Smooth muscle cell (in vitro differentiated cells): ENCODE results near the gene CCL15. TPM values are rescaled to one million over a fixed set of nuclear protein-coding genes. Genes with fewer than 3 reads are reported as not detected.

Source experiments
- DNase-seq: peaks from one replicate; lab custom pipeline; 2025; ENCODE audit not compliant: unreplicated experiment; lab: John Stamatoyannopoulos, UW
- H2AFZ ChIP-seq: fragments of 200-600 bp; sonication (generic); 2 replicates; pipeline ENCODE4 v1.6.0; 2016; ENCODE audit warnings: antibody characterized with exemption, low read depth, mild to moderate bottlenecking
- H3F3A ChIP-seq: fragments of 200-600 bp; sonication (generic); 2 replicates; pipeline ENCODE4 v1.6.0; 2017; ENCODE audit warnings: antibody characterized with exemption, low read depth
- H3K27ac ChIP-seq: fragments of 200-600 bp; sonication (generic); 2 replicates; pipeline ENCODE4 v1.5.1; 2016; ENCODE audit warnings: low read depth, mild to moderate bottlenecking
- H3K27me3 ChIP-seq: fragments of 200-600 bp; sonication (generic); 2 replicates; pipeline ENCODE4 v1.6.1; 2016; ENCODE audit warnings: low read depth, mild to moderate bottlenecking
- H3K36me3 ChIP-seq: fragments of 200-600 bp; sonication (generic); 2 replicates; pipeline ENCODE4 v1.5.1; 2016; ENCODE audit warnings: low read depth
- H3K4me1 ChIP-seq: fragments of 200-600 bp; sonication (generic); 2 replicates; pipeline ENCODE4 v1.5.1; 2016; ENCODE audit warnings: low read depth
- H3K4me2 ChIP-seq: fragments of 200-600 bp; sonication (generic); 2 replicates; pipeline ENCODE4 v1.6.0; 2016; ENCODE audit warnings: mild to moderate bottlenecking
- H3K4me3 ChIP-seq: fragments of 200-600 bp; sonication (generic); 2 replicates; pipeline ENCODE4 v1.5.1; 2016; ENCODE audit warnings: mild to moderate bottlenecking
- H3K79me2 ChIP-seq: fragments of 200-600 bp; sonication (generic); 2 replicates; pipeline ENCODE4 v1.6.0; 2016; ENCODE audit warnings: low read depth, mild to moderate bottlenecking
- H3K9ac ChIP-seq: fragments of 200-600 bp; sonication (generic); 2 replicates; pipeline ENCODE4 v1.6.0; 2016; ENCODE audit warnings: low read depth
- H3K9me3 ChIP-seq: fragments of 200-600 bp; sonication (generic); replicated peaks from 2 replicates; pipeline ENCODE4 v1.5.1; 2016; ENCODE audit warnings: low read depth
- H4K20me1 ChIP-seq: fragments of 200-600 bp; sonication (generic); 2 replicates; pipeline ENCODE4 v1.6.0; 2016; ENCODE audit warnings: low read depth
- CTCF ChIP-seq: fragments of 200-600 bp; sonication (generic); IDR thresholded peaks from 2 replicates; pipeline ENCODE4 v1.5.1; 2017; ENCODE audit warnings: borderline replicate concordance, mild to moderate bottlenecking, antibody characterized with exemption; ENCODE audit not compliant: insufficient read depth, poor library complexity, severe bottlenecking
- WGBS: methylation state at CpG from one replicate; pipeline ENCODE4 v1.1.7; 2016; ENCODE audit warnings: low lambda C conversion rate; 5-methylcytosine and 5-hydroxymethylcytosine counted together
- polyA plus RNA-seq: library from polyadenylated mRNA; unstranded; fragments of >200 nt; fragmentation: Nextera tagmentation; extraction: Ambion mirVana; gene quantifications from 2 replicates; pipeline ENCODE4 v1.2.1, GENCODE V29; 2016
- total RNA-seq: library from RNA; depleted of rRNA; stranded (reverse); fragments of >200 nt; gene quantifications from 2 replicates; pipeline ENCODE4 v1.2.3, GENCODE V29; 2014

The CCL15 gene
- total and polyA plus RNA-seq, 2 experiments from 2014 or later = not detected

- Histone ChIP-seq H3K36me3 (no peaks in the 10 kb centered on the region), H3K9me3 (no peaks in the 10 kb centered on the region), H3K27me3 (peaks cover 11% of the 10 kb centered on the region), H3K4me3 (no peak within 1 kb of the TSS), H4K20me1 (no peaks in the 10 kb centered on the region), H3K4me1 (no peaks in the 10 kb centered on the region), H3F3A (no peaks in the 10 kb centered on the region), H3K4me2 (no peak within 1 kb of the TSS), H2AFZ (no peak within 1 kb of the TSS), H3K79me2 (no peaks in the 10 kb centered on the region), H3K27ac (no peak within 1 kb of the TSS), H3K9ac (no peak within 1 kb of the TSS)
- whole genome bisulfite sequencing = 93% methylated on average over 12 of the region's 12 CpGs
- DNase-seq = no peak
- TF ChIP-seq CTCF = no peak
Observed at GRCh38 chr17:35981246-35981645, 20.1 kb downstream of the CCL15 start, which contains the start of gene CCL16. Gene CCL16, minus strand, starts transcription at chr17:35981497. Its CDS starts 77 bp downstream, at chr17:35981420.

- Histone ChIP-seq H4K20me1 (no peaks in the 10 kb centered on the region), H3K79me2 (no peaks in the 10 kb centered on the region), H3K27ac (no peak overlapping the region), H3K4me3 (no peak overlapping the region), H3K4me1 (no peaks in the 10 kb centered on the region), H3K36me3 (no peaks in the 10 kb centered on the region), H3K9me3 (no peaks in the 10 kb centered on the region), H3F3A (no peaks in the 10 kb centered on the region), H3K27me3 (peaks cover 12% of the 10 kb centered on the region), H3K9ac (no peak overlapping the region), H2AFZ (no peak overlapping the region), H3K4me2 (no peak overlapping the region)
- TF ChIP-seq CTCF = no peak
- 90% methylated on average over 3 of the region's 3 CpGs for WGBS
- no peak for DNase-seq
Observed at GRCh38 chr17:35978346-35978745, 23.0 kb downstream of the CCL15 start.

- H3K4me3 ChIP-seq = no peak overlapping the region
- H2AFZ ChIP-seq = no peak overlapping the region
- no peaks in the 10 kb centered on the region for H4K20me1 ChIP-seq
- no peaks in the 10 kb centered on the region for H3K4me1 ChIP-seq
- no peaks in the 10 kb centered on the region for H3F3A ChIP-seq
- H3K27me3 ChIP-seq = peaks cover 12% of the 10 kb centered on the region
- no peaks in the 10 kb centered on the region for H3K79me2 ChIP-seq
- no peak overlapping the region for H3K27ac ChIP-seq
- no peak overlapping the region for H3K4me2 ChIP-seq
- no peak for DNase-seq
- H3K36me3 ChIP-seq = no peaks in the 10 kb centered on the region
- WGBS = 93% methylated on average over 4 of the region's 7 CpGs
- H3K9me3 ChIP-seq = no peaks in the 10 kb centered on the region
- no peak overlapping the region for H3K9ac ChIP-seq
- no peak for TF ChIP-seq CTCF
Observed at GRCh38 chr17:35977509-35977908, 23.8 kb downstream of the CCL15 start.
